ENCODE measurements around the gene IKZF2. TPM values are rescaled to one million over a fixed set of nuclear protein-coding genes. Genes with fewer than 3 reads are reported as not detected.

The IKZF2 gene
- total RNA-seq, 1 experiment from 2014 or later = 3.0 TPM

GRCh38 chr2:213084261-213084660 lies 67.2 kb downstream of the IKZF2 start:
- H4K8ac ChIP-seq (replicated peaks; ENCODE audit: insufficient read length, low read depth, low read length) = no peak overlapping the region
- no peaks in the 10 kb centered on the region for H3K27me3 Mint-ChIP-seq (ENCODE audit: low read depth)
- no peak overlapping the region for H3K4me2 ChIP-seq (ENCODE audit: insufficient read depth, insufficient read length, low read length)
- no peak overlapping the region for H3K27ac Mint-ChIP-seq
- H3K36me3 Mint-ChIP-seq (ENCODE audit: insufficient read depth in 1 of 3, low read depth in 3 of 3) = no peaks in the 10 kb centered on the region
- no peaks in the 10 kb centered on the region for H3K27me3 ChIP-seq (ENCODE audit: insufficient read depth, low read length)
- H3K9ac ChIP-seq (ENCODE audit: extremely low read depth, insufficient read length, low read length) = no peak overlapping the region
- TF ChIP-seq, protein P1, sequence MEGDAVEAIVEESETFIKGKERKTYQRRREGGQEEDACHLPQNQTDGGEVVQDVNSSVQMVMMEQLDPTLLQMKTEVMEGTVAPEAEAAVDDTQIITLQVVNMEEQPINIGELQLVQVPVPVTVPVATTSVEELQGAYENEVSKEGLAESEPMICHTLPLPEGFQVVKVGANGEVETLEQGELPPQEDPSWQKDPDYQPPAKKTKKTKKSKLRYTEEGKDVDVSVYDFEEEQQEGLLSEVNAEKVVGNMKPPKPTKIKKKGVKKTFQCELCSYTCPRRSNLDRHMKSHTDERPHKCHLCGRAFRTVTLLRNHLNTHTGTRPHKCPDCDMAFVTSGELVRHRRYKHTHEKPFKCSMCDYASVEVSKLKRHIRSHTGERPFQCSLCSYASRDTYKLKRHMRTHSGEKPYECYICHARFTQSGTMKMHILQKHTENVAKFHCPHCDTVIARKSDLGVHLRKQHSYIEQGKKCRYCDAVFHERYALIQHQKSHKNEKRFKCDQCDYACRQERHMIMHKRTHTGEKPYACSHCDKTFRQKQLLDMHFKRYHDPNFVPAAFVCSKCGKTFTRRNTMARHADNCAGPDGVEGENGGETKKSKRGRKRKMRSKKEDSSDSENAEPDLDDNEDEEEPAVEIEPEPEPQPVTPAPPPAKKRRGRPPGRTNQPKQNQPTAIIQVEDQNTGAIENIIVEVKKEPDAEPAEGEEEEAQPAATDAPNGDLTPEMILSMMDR (conservative IDR thresholded peaks at IDR 0.05) = no peak
- no peak overlapping the region for H3T11ph ChIP-seq (ENCODE audit: low read length)
- no peak overlapping the region for H2BK120ac ChIP-seq (ENCODE audit: low read depth, low read length, poor library complexity, severe bottlenecking)
- H3K4me1 ChIP-seq (ENCODE audit: insufficient read depth, low read length) = no peaks in the 10 kb centered on the region; the same call in 1 of the 2 replicates
- H3K4me3 Mint-ChIP-seq = no peak overlapping the region
- no peaks in the 10 kb centered on the region for H3K9me3 Mint-ChIP-seq
- no peak overlapping the region for H3K23ac ChIP-seq (ENCODE audit: insufficient read length, low read depth, low read length)
- H4K20me1 ChIP-seq (ENCODE audit: control insufficient read depth, insufficient read depth, insufficient read length) = no peaks in the 10 kb centered on the region
- no peak for DNase-seq
- H3K9me3 ChIP-seq (ENCODE audit: control insufficient read depth, low read depth, low read length) = no peaks in the 10 kb centered on the region
- H4K5ac ChIP-seq (ENCODE audit: insufficient read length, low read depth, low read length) = no peak overlapping the region
- no peak overlapping the region for H2BK5ac ChIP-seq (ENCODE audit: insufficient read length, low read length)
- no peak overlapping the region for H3K14ac ChIP-seq (ENCODE audit: insufficient read depth, low read length)
- no peaks in the 10 kb centered on the region for H3K79me1 ChIP-seq (ENCODE audit: insufficient read depth, low read depth, low read length, poor library complexity, severe bottlenecking)
- H3K23me2 ChIP-seq (ENCODE audit: insufficient read length, low read depth, low read length, poor library complexity, severe bottlenecking) = no peaks in the 10 kb centered on the region
- no peak overlapping the region for H2BK12ac ChIP-seq (ENCODE audit: insufficient read length, low read depth, low read length)
- no peak overlapping the region for H3K27ac ChIP-seq (ENCODE audit: insufficient read length, low read depth, low read length)
- H3K79me2 ChIP-seq (ENCODE audit: insufficient read depth, low read length) = no peaks in the 10 kb centered on the region
- H3K4me1 Mint-ChIP-seq = peaks cover 17 to 19% of the 10 kb centered on the region in 2 experiments
- no peak overlapping the region for H3K4ac ChIP-seq (ENCODE audit: low read depth, low read length)
- no peak overlapping the region for H2AFZ ChIP-seq (ENCODE audit: low read length)
- no peak overlapping the region for H2AK5ac ChIP-seq (ENCODE audit: insufficient read length, low read length)
- no peak overlapping the region for H4K91ac ChIP-seq (ENCODE audit: insufficient read length, low read depth, low read length)
- H2BK15ac ChIP-seq (ENCODE audit: low read depth, low read length) = no peak overlapping the region
- no peak overlapping the region for H2BK20ac ChIP-seq (ENCODE audit: low read depth, low read length, poor library complexity, severe bottlenecking)
- H3K56ac ChIP-seq (ENCODE audit: insufficient read length, low read depth, low read length) = no peak overlapping the region
- H3K18ac ChIP-seq (ENCODE audit: insufficient read length, low read depth, low read length) = no peak overlapping the region
